Measurements from ENCODE around the gene SHLD2. TPM values are rescaled to one million over a fixed set of nuclear protein-coding genes. Genes with fewer than 3 reads are reported as not detected.

SHLD2 gene
- total RNA-seq, 2 donors from 2014 or later = 30.0 to 30.5 TPM

Other genes starting within 250 kb of the SHLD2 start
- gene MMRN2, start 137.6 kb upstream of the SHLD2 start, total RNA-seq = 1 to 10 TPM in 1 of 2 donors, under 1 TPM in 1; 1.00 to 1.3 TPM
- 1 to 10 TPM in 1 of 2 donors, under 1 TPM in 1; 0.60 to 2.7 TPM for gene SNCG, start 136.6 kb upstream of the SHLD2 start, total RNA-seq
- under 1 TPM in 1 of 2 donors, not detected in 1; 0.53 TPM for gene ADIRF, start 126.7 kb upstream of the SHLD2 start, total RNA-seq
- not detected for gene FAM25A, start 74.9 kb upstream of the SHLD2 start, total RNA-seq
- gene GLUD1, start 363 bp upstream of the SHLD2 start, total RNA-seq = 100 to 1,000 TPM; 104 to 107 TPM
- 1 to 10 TPM in 1 of 2 donors, under 1 TPM in 1; 0.46 to 1.5 TPM for gene NUTM2A, start 130.2 kb downstream of the SHLD2 start, total RNA-seq

Data from endodermal cell (in vitro differentiated cells).